IMR-90 (cell line): ENCODE measurements around the gene IQUB. TPM values are rescaled to one million over a fixed set of nuclear protein-coding genes. Genes with fewer than 3 reads are reported as not detected.

Experiments
- ATAC-seq: fragments of 200-7000 bp; cut with Tn5 transposase; 2 replicates; pipeline ENCODE4 v1.9.1; 2020; ENCODE audit warnings: low read depth, mild to moderate bottlenecking, moderate library complexity
- BruUV-seq: library from RNA; stranded (reverse); fragments of 400-500 nt; replicated peaks from 2 replicates; lab custom pipeline; 2021; lab: Mats Ljungman, UMichigan
- CTCF ChIA-PET: fragments of 300-600 bp; formaldehyde crosslinking; extraction: SDS; loops from one replicate; lab custom pipeline; 2021; ENCODE audit warnings: antibody characterized with exemption; lab: Yijun Ruan, JAX
- POLR2A ChIA-PET: fragments of 300-600 bp; sonication (Branson Sonifier 250); formaldehyde crosslinking; loops from one replicate; lab custom pipeline; 2022; ENCODE audit warnings: antibody characterized with exemption; ENCODE audit not compliant: unreplicated experiment; lab: Charles Lee
- DNase-seq: peaks from one replicate; pipeline ENCODE4 v3.0.0; 2013
- H2AFZ ChIP-seq: replicated peaks from 2 replicates; pipeline ENCODE3; 2013; ENCODE audit warnings: low read length, mild to moderate bottlenecking; ENCODE audit not compliant: poor library complexity
- H2AK5ac ChIP-seq: 2 replicates; pipeline ENCODE4 v1.6.1; 2013; ENCODE audit warnings: low read depth, low read length, inconsistent platforms
- H2AK9ac ChIP-seq: replicated peaks from 2 replicates; pipeline ENCODE3; 2013; ENCODE audit warnings: mild to moderate bottlenecking, low read depth, low read length, moderate library complexity; ENCODE audit not compliant: poor library complexity
- H2BK120ac ChIP-seq: 2 replicates; pipeline ENCODE4 v1.6.1; 2013; ENCODE audit warnings: low read depth, low read length, inconsistent platforms
- H2BK15ac ChIP-seq: 3 replicates; pipeline ENCODE4 v1.6.1; 2013; ENCODE audit warnings: low read depth, low read length, inconsistent platforms
- H2BK20ac ChIP-seq: 2 replicates; pipeline ENCODE4 v1.6.1; 2013; ENCODE audit warnings: low read depth, mild to moderate bottlenecking, inconsistent platforms, low read length, moderate library complexity
- H2BK5ac ChIP-seq: 2 replicates; pipeline ENCODE4 v1.6.1; 2013; ENCODE audit warnings: mild to moderate bottlenecking, low read depth, low read length, inconsistent platforms; ENCODE audit not compliant: poor library complexity, severe bottlenecking
- H3K14ac ChIP-seq: replicated peaks from 2 replicates; pipeline ENCODE4 v1.6.1; 2013; ENCODE audit warnings: low read depth, low read length, inconsistent platforms
- H3K18ac ChIP-seq: 2 replicates; pipeline ENCODE4 v1.6.1; 2013; ENCODE audit warnings: low read depth, low read length, control low read depth
- H3K23ac ChIP-seq: 2 replicates; pipeline ENCODE4 v1.6.1; 2013; ENCODE audit warnings: low read depth, low read length, inconsistent platforms
- H3K27ac ChIP-seq: 2 replicates; pipeline ENCODE4 v1.5.1; 2013; ENCODE audit warnings: mild to moderate bottlenecking, control low read depth, low read length; ENCODE audit not compliant: insufficient read depth
- H3K27me3 ChIP-seq: 2 replicates; pipeline ENCODE4 v1.6.1; 2013; ENCODE audit warnings: low read length; ENCODE audit not compliant: control insufficient read depth, insufficient read depth
- H3K36me3 ChIP-seq: 2 replicates; pipeline ENCODE4 v1.6.1; 2013; ENCODE audit warnings: low read length, mixed read lengths; ENCODE audit not compliant: control insufficient read depth, insufficient read depth
- H3K4ac ChIP-seq: 2 replicates; pipeline ENCODE4 v1.6.1; 2013; ENCODE audit warnings: low read depth, low read length, inconsistent platforms
- H3K4me1 ChIP-seq: 2 replicates; pipeline ENCODE4 v1.6.1; 2013; ENCODE audit warnings: low read length, mixed read lengths; ENCODE audit not compliant: control insufficient read depth, insufficient read depth
- H3K4me2 ChIP-seq: 2 replicates; pipeline ENCODE4 v1.6.1; 2013; ENCODE audit warnings: low read depth, mild to moderate bottlenecking, control low read depth, low read length, moderate library complexity
- H3K4me3 ChIP-seq: 2 replicates; pipeline ENCODE4 v1.5.1; 2013; ENCODE audit warnings: low read depth, mild to moderate bottlenecking, control low read depth, low read length, moderate library complexity; ENCODE audit not compliant: insufficient read depth
- H3K56ac ChIP-seq: 2 replicates; pipeline ENCODE4 v1.6.1; 2013; ENCODE audit warnings: low read length, inconsistent platforms; ENCODE audit not compliant: insufficient read depth; ENCODE audit errors: extremely low read depth
- H3K79me1 ChIP-seq, 2 experiments: 2 replicates each; pipeline ENCODE4 v1.6.1; 2013; ENCODE audit warnings: low read length in 2 of 2, inconsistent platforms in 1 of 2, low read depth in 1 of 2
- H3K9ac ChIP-seq: 2 replicates; pipeline ENCODE4 v1.6.1; 2013; ENCODE audit warnings: low read depth, low read length, control low read depth
- H3K9me1 ChIP-seq: 2 replicates; pipeline ENCODE4 v1.6.1; 2013; ENCODE audit warnings: low read length, inconsistent platforms; ENCODE audit not compliant: insufficient read depth
- H3K9me3 ChIP-seq: 2 replicates; pipeline ENCODE4 v1.6.1; 2013; ENCODE audit warnings: low read length; ENCODE audit not compliant: control insufficient read depth, insufficient read depth
- H4K20me1 ChIP-seq: 2 replicates; pipeline ENCODE4 v1.6.1; 2013; ENCODE audit warnings: low read length, inconsistent platforms; ENCODE audit not compliant: insufficient read depth
- H4K5ac ChIP-seq: 2 replicates; pipeline ENCODE4 v1.6.1; 2013; ENCODE audit warnings: mild to moderate bottlenecking, low read depth, low read length, control low read depth
- H4K8ac ChIP-seq, 2 experiments: 2 replicates each; pipeline ENCODE4 v1.6.1; 2013; ENCODE audit warnings: low read depth in 2 of 2, low read length in 2 of 2, control low read depth in 1 of 2, inconsistent platforms in 1 of 2
- H4K91ac ChIP-seq: 2 replicates; pipeline ENCODE4 v1.6.1; 2013; ENCODE audit warnings: low read depth, low read length, inconsistent platforms; ENCODE audit not compliant: insufficient read depth
- BHLHE40 ChIP-seq: fragments of 150-350 bp; IDR thresholded peaks from 2 replicates; pipeline ENCODE4 v1.6.1; 2016; ENCODE audit warnings: mild to moderate bottlenecking, low read depth, low read length
- CEBPB ChIP-seq: IDR thresholded peaks from 2 replicates; pipeline ENCODE4 v1.6.1; 2012; ENCODE audit warnings: low read depth, low read length, improper control_type of control experiment
- CHD1 ChIP-seq: IDR thresholded peaks from 2 replicates; pipeline ENCODE4 v1.6.1; 2012; ENCODE audit warnings: low read depth, low read length, improper control_type of control experiment
- ELK1 ChIP-seq: fragments of 150-350 bp; IDR thresholded peaks from 2 replicates; pipeline ENCODE4 v1.6.1; 2016; ENCODE audit warnings: low read depth, mild to moderate bottlenecking, low read length, moderate library complexity, borderline replicate concordance
- FOS ChIP-seq: fragments of 150-350 bp; IDR thresholded peaks from 2 replicates; pipeline ENCODE4 v1.6.1; 2016; ENCODE audit warnings: low read depth, low read length
- MAFK ChIP-seq: IDR thresholded peaks from 2 replicates; pipeline ENCODE4 v1.6.1; 2012; ENCODE audit warnings: low read depth, low read length, improper control_type of control experiment
- MAZ ChIP-seq: IDR thresholded peaks from 2 replicates; pipeline ENCODE4 v1.6.1; 2012; ENCODE audit warnings: low read depth, mild to moderate bottlenecking, low read length, improper control_type of control experiment, moderate library complexity, borderline replicate concordance
- MXI1 ChIP-seq: IDR thresholded peaks from 2 replicates; pipeline ENCODE4 v1.6.1; 2012; ENCODE audit warnings: low read depth, mild to moderate bottlenecking, low read length, moderate library complexity, borderline replicate concordance
- NFE2L2 ChIP-seq: fragments of 150-350 bp; IDR thresholded peaks from 2 replicates; pipeline ENCODE4 v1.6.1; 2016; ENCODE audit warnings: low read depth, mild to moderate bottlenecking, low read length
- POLR2A ChIP-seq: IDR thresholded peaks from 2 replicates; pipeline ENCODE4 v1.6.1; 2012; ENCODE audit warnings: mild to moderate bottlenecking, low read depth, low read length
- RAD21 ChIP-seq: IDR thresholded peaks from 2 replicates; pipeline ENCODE4 v1.6.1; 2012; ENCODE audit warnings: low read length, improper control_type of control experiment
- RCOR1 ChIP-seq: IDR thresholded peaks from 2 replicates; pipeline ENCODE4 v1.6.1; 2012; ENCODE audit warnings: mild to moderate bottlenecking, low read length, improper control_type of control experiment; ENCODE audit not compliant: insufficient replicate concordance
- RFX5 ChIP-seq: IDR thresholded peaks from 2 replicates; pipeline ENCODE4 v1.8.0; 2012; ENCODE audit warnings: low read depth, mild to moderate bottlenecking, low read length, moderate library complexity
- SMC3 ChIP-seq: fragments of 150-350 bp; IDR thresholded peaks from 2 replicates; pipeline ENCODE4 v1.6.1; 2016; ENCODE audit warnings: low read depth, mild to moderate bottlenecking, antibody characterized with exemption, low read length, moderate library complexity
- USF2 ChIP-seq: fragments of 150-350 bp; IDR thresholded peaks from 2 replicates; pipeline ENCODE4 v1.6.1; 2017; ENCODE audit warnings: mild to moderate bottlenecking, antibody characterized with exemption, low read length, low read depth
- WGBS, 2 experiments: methylation state at CpG; one replicate each; pipeline versions ENCODE4 v1.1.5 to v1.1.7; 2013; ENCODE audit warnings: missing lambda C conversion rate in 2 of 2; ENCODE audit not compliant: insufficient read length in 1 of 2; ENCODE audit errors: extremely low coverage in 2 of 2; 5-methylcytosine and 5-hydroxymethylcytosine counted together
- dilution Hi-C: fragments of 300-500 bp; cut with HindIII; formaldehyde crosslinking; loops from one replicate; pipeline ENCODE4 v1.14.3; 2018; ENCODE audit warnings: low sequenced_read_pairs; ENCODE audit not compliant: unreplicated experiment
- in situ Hi-C: fragments of 300-500 bp; cut with MboI; formaldehyde crosslinking; loops from 3 replicates; pipeline ENCODE4 v1.14.3; 2019; ENCODE audit warnings: low sequenced_read_pairs, inconsistent platforms, mixed read lengths
- intact Hi-C: fragments of 100-400 bp; cut with micrococcal nuclease; formaldehyde crosslinking; loops from 2 replicates; pipeline ENCODE4 v1.10.0; 2022
- polyA plus RNA-seq, 3 experiments: library from polyadenylated mRNA; depleted of rRNA; stranded (reverse); fragments of >200 nt; gene quantifications; 2 replicates each; pipeline ENCODE4 v1.2.3, GENCODE V29; 2012; ENCODE audit warnings: low replicate concordance in 1 of 3
- total RNA-seq: library from RNA; depleted of rRNA; stranded (reverse); fragments of >200 nt; gene quantifications from 2 replicates; pipeline ENCODE4 v1.2.3, GENCODE V29; 2012
- TF ChIP-seq, protein P1 (sequence below): conservative IDR thresholded peaks from 2 replicates; pipeline ENCODE4 v1.5.1; 2012; ENCODE audit warnings: mild to moderate bottlenecking, low read depth, low read length, improper control_type of control experiment

Gene IQUB
- total and polyA plus RNA-seq, 2 of the 4 experiments (the other 2 are of a cell fraction): 0.05 to 0.18 TPM

GRCh38 chr7:123552641-123553040 lies 18.2 kb upstream of the IQUB start:
- CTCF ChIA-PET: no interaction called here
- intact Hi-C loops: no loop called here
- peaks cover 11 to 34% of the 10 kb centered on the region in 2 experiments for H3K79me1 ChIP-seq
- peaks cover 2% of the 10 kb centered on the region; the same call in 1 of the 2 replicates for H3K9me1 ChIP-seq
- no TSS peak for BruUV-seq
- no peaks in the 10 kb centered on the region for H3K9me3 ChIP-seq
- no peak overlapping the region for H2AFZ ChIP-seq
- no peak overlapping the region for H3K18ac ChIP-seq
- no peak overlapping the region for H4K5ac ChIP-seq
- no peak overlapping the region for H2BK120ac ChIP-seq
- H2BK5ac ChIP-seq: no peak overlapping the region
- DNase-seq (no peak), ATAC-seq (no peak)
- no peak for TF ChIP-seq FOS
- TF ChIP-seq SMC3: no peak
- no peak for TF ChIP-seq MXI1
- TF ChIP-seq, protein P1, sequence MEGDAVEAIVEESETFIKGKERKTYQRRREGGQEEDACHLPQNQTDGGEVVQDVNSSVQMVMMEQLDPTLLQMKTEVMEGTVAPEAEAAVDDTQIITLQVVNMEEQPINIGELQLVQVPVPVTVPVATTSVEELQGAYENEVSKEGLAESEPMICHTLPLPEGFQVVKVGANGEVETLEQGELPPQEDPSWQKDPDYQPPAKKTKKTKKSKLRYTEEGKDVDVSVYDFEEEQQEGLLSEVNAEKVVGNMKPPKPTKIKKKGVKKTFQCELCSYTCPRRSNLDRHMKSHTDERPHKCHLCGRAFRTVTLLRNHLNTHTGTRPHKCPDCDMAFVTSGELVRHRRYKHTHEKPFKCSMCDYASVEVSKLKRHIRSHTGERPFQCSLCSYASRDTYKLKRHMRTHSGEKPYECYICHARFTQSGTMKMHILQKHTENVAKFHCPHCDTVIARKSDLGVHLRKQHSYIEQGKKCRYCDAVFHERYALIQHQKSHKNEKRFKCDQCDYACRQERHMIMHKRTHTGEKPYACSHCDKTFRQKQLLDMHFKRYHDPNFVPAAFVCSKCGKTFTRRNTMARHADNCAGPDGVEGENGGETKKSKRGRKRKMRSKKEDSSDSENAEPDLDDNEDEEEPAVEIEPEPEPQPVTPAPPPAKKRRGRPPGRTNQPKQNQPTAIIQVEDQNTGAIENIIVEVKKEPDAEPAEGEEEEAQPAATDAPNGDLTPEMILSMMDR: no peak
- no peak for TF ChIP-seq MAFK
- no peak for TF ChIP-seq ELK1
- TF ChIP-seq USF2: no peak
- TF ChIP-seq RCOR1: no peak
- no peak for TF ChIP-seq CHD1
- TF ChIP-seq NFE2L2: no peak
- TF ChIP-seq POLR2A: no peak
- no peak for TF ChIP-seq RAD21
- no peak for TF ChIP-seq BHLHE40
- TF ChIP-seq MAZ: no peak
- no peak for TF ChIP-seq CEBPB
- TF ChIP-seq RFX5: no peak
- H3K27me3 ChIP-seq: no peaks in the 10 kb centered on the region
- no peak overlapping the region for H2AK5ac ChIP-seq
- POLR2A ChIA-PET: no interaction called here
- no peak overlapping the region for H3K23ac ChIP-seq
- H4K91ac ChIP-seq: no peak overlapping the region
- H3K4me2 ChIP-seq: no peak overlapping the region
- no peak overlapping the region for H3K4ac ChIP-seq
- no peak overlapping the region for H3K27ac ChIP-seq
- in situ Hi-C loops: no loop called here
- no peak overlapping the region for H2AK9ac ChIP-seq
- no peak overlapping the region for H2BK20ac ChIP-seq
- H3K56ac ChIP-seq: no peak overlapping the region
- WGBS, 2 experiments: 100% methylated on average over 1 of the region's 2 CpGs; no CpG with 5 or more reads in 1 of the 2 experiments
- no peaks in the 10 kb centered on the region for H4K20me1 ChIP-seq
- no peak overlapping the region for H2BK15ac ChIP-seq
- H3K14ac ChIP-seq: no peak overlapping the region
- H3K36me3 ChIP-seq: peaks cover 7% of the 10 kb centered on the region
- H3K4me1 ChIP-seq: peaks cover 2% of the 10 kb centered on the region; the same call in 1 of the 2 replicates
- H3K4me3 ChIP-seq: no peak overlapping the region
- dilution Hi-C loops: no loop called here
- H3K9ac ChIP-seq: no peak overlapping the region
- H4K8ac ChIP-seq: no peak overlapping the region
